HG03103 (cell line): ENCODE results near the gene ARID4B.
"Not testable (repeated sequence)": the region's sequence is repeated elsewhere in the genome, so short reads cannot be mapped to it uniquely, and the experiment has no call there.

Experiments used
- ATAC-seq: cut with Tn5 transposase; IDR thresholded peaks from one replicate; pipeline ENCODE4 v1.9.1; 2021; ENCODE audit warnings: low read depth; ENCODE audit not compliant: unreplicated experiment

ARID4B gene

GRCh38 chr1:235239851-235240250 is 88.1 kb downstream of the ARID4B start:
- no peak for ATAC-seq

- ATAC-seq, result no peak
Observed at GRCh38 chr1:235238558-235238957, 89.4 kb downstream of the ARID4B start.

GRCh38 chr1:235236128-235236527 is 91.9 kb downstream of the ARID4B start:
- no peak for ATAC-seq

DNA sequence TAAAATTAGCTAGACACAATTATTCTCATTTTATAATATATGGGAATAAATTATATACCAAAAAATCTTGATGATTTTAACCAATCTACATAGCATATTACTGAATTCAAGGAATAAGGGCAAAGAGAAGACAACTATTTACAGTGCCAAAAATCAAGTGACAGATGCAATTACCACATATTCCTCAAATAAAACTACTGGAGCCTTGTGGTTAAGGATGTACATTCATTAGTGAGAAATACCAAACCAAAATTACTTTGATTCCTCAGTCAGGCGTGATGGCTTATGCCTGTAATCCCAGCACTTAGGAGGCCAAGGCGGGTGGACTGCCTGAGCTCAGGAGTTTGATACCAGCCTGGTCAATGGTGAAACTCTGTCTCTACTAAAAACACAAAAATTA is 98.1 kb downstream of the ARID4B start:
- no peak for ATAC-seq

- no peak for ATAC-seq
Observed at GRCh38 chr1:235227414-235227813, 100.6 kb downstream of the ARID4B start.

DNA sequence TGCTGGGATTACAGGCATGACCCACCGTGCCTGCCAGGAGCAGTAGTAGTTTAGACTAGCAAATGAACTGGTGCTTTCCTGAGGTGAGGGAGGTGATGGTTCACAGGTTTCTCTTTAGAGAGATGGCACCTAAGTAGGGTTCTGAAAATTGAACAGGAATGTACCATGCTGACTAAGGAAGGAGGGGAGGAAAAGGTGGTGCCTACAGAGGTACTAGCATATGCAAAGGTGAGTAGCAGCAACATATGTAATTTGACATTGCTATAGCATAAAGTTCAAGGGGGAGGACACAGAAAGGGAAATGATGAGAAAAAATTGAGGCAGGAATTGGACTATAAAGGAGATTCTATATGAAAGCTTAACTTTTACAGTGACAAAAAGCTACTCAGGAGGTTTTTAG is 101.0 kb downstream of the ARID4B start:
- ATAC-seq, result no peak

DNA sequence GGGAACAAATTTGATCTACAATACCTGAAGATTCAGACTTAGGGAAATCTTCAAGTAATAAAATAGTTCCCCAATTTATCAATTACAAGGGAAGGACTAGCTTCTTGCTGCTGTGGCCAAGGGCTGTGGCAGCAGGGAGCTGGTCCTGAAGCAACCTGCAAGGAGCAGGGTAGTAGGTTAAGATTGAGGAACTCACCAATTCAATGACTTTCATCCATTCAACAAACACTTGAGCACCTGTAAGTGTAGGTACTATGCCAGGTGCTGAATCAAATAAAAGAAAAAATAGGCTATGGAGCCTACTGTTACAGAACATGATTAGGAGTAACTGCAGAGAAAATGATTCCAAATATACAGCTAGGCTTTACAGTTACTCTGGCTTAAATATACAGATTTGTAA is 102.7 kb downstream of the ARID4B start:
- ATAC-seq, result no peak

DNA sequence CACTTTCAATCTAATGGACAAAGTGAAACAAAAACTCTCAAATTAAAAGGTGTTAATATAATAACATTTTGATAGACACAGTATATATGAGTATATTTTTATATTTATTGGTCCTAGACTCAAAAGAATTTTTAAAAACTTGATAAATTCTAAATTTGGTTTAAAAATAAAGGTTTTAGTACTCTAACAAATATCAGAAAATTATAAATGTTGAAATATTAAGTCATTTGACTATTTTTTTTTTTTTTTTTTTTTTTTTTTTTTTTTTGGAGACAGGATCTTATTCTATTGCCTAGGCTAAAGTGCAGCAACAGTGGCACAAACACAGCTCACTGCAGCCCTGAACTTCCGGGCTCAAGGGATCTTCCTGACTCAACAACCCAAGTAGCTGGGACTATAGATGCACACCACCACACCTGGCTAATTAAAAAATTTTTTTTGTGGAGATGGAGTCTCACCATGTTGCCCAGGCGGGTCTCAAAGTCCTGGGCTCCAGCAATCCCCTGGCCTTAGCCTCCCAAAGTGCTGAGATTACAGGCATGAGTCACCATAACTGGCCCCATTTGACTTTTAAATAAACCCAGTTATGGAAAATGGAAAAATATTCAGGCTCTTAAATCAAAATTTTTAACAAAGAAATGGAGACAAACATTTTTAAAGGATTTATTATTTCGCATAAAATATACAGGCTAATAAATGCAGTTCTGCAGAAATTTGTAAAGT is 106.2 kb downstream of the ARID4B start:
- ATAC-seq, result no peak

- no peak for ATAC-seq
Observed at GRCh38 chr1:235215453-235215852, 112.5 kb downstream of the ARID4B start.

DNA sequence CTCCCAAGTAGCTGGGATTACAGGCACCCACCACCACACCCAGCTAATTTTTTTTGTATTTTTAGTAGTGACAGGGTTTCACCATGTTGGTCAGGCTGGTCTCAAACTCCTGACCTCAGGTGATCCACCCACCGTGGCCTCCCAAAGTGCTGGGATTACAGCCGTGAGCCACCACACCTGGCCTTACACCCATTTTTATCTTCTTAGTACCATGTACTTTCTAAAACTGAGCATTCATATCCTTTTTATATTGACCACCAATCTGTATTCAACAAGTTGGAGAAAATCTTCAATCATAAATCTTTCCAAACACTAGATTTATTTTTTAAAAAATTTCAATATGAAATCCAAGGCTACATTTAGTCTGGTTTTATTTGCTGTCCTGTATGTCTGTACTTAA is 113.0 kb downstream of the ARID4B start:
- not testable (repeated sequence) for ATAC-seq

DNA sequence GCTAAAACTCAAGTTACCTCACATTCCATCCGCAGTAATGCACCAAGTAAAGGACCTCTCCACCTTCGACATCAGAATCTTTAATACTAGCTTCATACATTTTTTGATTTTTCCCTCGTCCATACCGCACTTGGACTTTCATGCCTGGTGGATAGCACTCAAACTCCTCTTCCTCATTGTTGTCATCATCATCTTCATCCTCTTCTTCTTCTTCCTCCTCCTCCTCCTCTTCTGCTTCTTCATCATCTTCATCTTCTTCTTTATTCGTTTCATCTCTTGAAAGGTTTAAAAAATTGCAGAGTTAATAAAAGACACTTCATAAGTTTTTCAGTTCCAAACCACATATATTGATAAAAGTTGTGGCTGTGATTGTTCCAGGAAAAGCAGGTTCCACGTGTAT is 114.2 kb downstream of the ARID4B start:
- ATAC-seq, result no peak

GRCh38 chr1:235211517-235211916 is 116.5 kb downstream of the ARID4B start:
- no peak for ATAC-seq

DNA sequence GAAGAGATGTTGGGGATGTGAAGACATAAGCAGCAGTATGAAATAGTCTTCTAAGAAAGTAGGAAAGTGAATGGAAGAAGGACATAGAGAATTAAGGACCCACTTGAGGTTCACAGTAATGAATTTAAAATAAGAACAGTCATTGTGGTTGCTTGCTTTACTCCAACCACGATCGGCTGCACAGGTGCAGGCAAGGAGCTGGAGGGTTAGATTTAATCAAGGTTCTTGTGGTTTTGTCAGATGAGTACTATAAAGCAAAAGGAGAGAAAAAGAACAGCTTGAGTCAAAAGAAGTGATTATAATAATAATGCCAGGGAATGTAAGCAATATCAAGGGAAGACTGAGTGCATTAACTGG is 120.8 kb downstream of the ARID4B start:
- no peak for ATAC-seq

- no peak for ATAC-seq
Observed at GRCh38 chr1:235206533-235207208, 121.3 kb downstream of the ARID4B start.

GRCh38 chr1:235205687-235206086 is 122.3 kb downstream of the ARID4B start:
- ATAC-seq, result no peak

- no peak for ATAC-seq
Observed at GRCh38 chr1:235203428-235203827, 124.6 kb downstream of the ARID4B start.

GRCh38 chr1:235202447-235202846 is 125.5 kb downstream of the ARID4B start:
- ATAC-seq, result not testable (repeated sequence)

GRCh38 chr1:235199441-235199840 is 128.5 kb downstream of the ARID4B start:
- no peak for ATAC-seq

DNA sequence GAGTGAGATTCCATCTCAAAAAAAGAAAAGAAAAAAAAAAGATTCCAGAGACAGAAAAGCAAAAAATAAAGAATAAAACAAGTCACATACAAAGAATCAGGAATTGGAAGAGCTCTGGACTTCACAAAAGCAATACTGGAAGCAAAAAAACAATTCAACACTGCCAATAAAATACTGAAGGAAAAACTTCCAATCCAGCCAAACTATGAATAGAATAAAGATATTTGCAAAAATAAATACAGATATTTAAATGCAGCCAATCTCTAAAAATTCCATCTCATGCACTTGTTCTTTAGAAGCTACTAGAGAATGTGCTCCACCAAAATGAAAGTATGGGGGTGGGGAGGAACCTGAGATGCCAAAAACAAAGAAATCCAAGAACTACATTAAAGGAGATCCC is 137.5 kb downstream of the ARID4B start:
- ATAC-seq, result no peak

- no peak for ATAC-seq
Observed at GRCh38 chr1:235187316-235187715, 140.7 kb downstream of the ARID4B start.

DNA sequence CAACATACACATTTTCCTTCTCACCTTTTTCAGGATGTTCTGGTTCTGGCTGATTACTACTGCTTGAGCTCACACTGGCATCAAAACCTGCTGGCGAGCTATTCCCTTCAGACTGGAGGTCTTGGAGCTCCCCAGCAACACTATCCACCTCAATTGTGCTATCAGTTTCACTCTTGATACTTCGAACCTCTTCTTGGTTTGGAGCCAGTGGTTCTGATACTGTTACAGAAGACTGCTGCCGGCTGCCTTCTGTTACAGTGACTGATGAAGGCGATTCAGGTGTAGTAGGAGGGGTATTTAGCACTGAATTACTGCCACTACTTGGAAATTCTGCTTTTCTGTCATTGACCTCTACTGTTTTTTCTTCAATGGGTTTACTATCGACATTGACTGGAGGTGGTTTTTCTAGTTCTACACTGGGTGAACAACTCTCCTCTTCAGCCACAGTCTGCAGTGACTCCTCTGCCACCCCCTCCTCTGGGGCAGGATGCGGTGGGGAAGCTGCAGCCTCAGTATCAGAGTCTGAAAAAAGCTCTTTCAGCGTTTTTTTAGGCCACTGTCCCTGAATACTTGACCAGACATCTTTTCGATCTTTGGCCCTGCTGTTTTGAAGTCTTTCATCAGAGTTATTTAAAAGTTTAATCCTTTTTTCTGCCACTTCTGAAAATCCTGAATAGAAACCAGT is 146.3 kb downstream of the ARID4B start:
- ATAC-seq, result no peak
